H1 (cell line): ENCODE data around the gene STX11. TPM values are rescaled to one million over a fixed set of nuclear protein-coding genes. Genes with fewer than 3 reads are reported as not detected.

ENCODE experiments used
- BRCA1 ChIP-seq: IDR thresholded peaks from 2 replicates; pipeline ENCODE4 v1.6.1; 2012; ENCODE audit warnings: low read depth, low read length, improper control_type of control experiment
- CHD7 ChIP-seq: fragments of 300-600 bp; sonication (generic); IDR thresholded peaks from 2 replicates; pipeline ENCODE4 v1.7.1; 2012; ENCODE audit warnings: low read length, moderate library complexity, mild to moderate bottlenecking, inconsistent platforms; ENCODE audit not compliant: insufficient replicate concordance
- CREB1 ChIP-seq: IDR thresholded peaks from 2 replicates; pipeline ENCODE4 v1.6.1; 2012; ENCODE audit warnings: inconsistent platforms
- KDM5A ChIP-seq: fragments of 200-600 bp; IDR thresholded peaks from 2 replicates; pipeline ENCODE4 v1.7.1; 2012; ENCODE audit warnings: mild to moderate bottlenecking, low read length, inconsistent platforms, mixed read lengths
- MAX ChIP-seq: IDR thresholded peaks from 2 replicates; pipeline ENCODE4 v1.6.1; 2012; ENCODE audit warnings: inconsistent platforms
- USF2 ChIP-seq: IDR thresholded peaks from 2 replicates; pipeline ENCODE4 v1.6.1; 2011; ENCODE audit warnings: low read length, improper control_type of control experiment
- polyA plus RNA-seq, 7 experiments: library from polyadenylated mRNA; depleted of rRNA in 3 of 7; stranded (reverse) in 5 of 7; unstranded in 2 of 7; fragments of >200 nt in 5 of 7; fragments of 200-250 nt in 2 of 7; gene quantifications; 1 replicate in 5 of 7; 2 replicates in 1 of 7; 4 replicates in 1 of 7; pipeline versions ENCODE4 v1.2.1 to v1.2.3, GENCODE V29; 2011 to 2013; ENCODE audit warnings: missing spikeins in 2 of 7, mixed read lengths in 2 of 7
- total RNA-seq: library from RNA; stranded (reverse); fragmentation: NEBNext Ultra II Directional; extraction: Animal tissue kit (Norgen Biotek cat#: 25700); gene quantifications from 2 replicates; pipeline ENCODE4 v1.2.1, GENCODE V29; 2021

The STX11 gene
- total and polyA plus RNA-seq, 2 of the 8 experiments (the other 6 are each of a cell fraction or from before 2014, with no cell fraction given), result 0.15 to 0.34 TPM

GRCh38 chr6:144153971-144154370 is 3.7 kb downstream of the STX11 start (continued):
- no peak for TF ChIP-seq CHD7
- TF ChIP-seq MAX, result no peak
- no peak for TF ChIP-seq KDM5A
- TF ChIP-seq CREB1, result no peak
- TF ChIP-seq BRCA1, result no peak
- TF ChIP-seq USF2, result no peak
- TF ChIP-seq, all 59 proteins: peak for 0
